GM19324 (cell line): Measurements from ENCODE around the gene GJA4.
"Not testable (repeated sequence)": the region's sequence is repeated elsewhere in the genome, so short reads cannot be mapped to it uniquely, and the experiment has no call there.

Source experiments
- ATAC-seq: cut with Tn5 transposase; IDR thresholded peaks from one replicate; pipeline ENCODE4 v1.9.1; 2021; ENCODE audit warnings: mild to moderate bottlenecking, moderate library complexity; ENCODE audit not compliant: unreplicated experiment, low FRiP score

GJA4 gene

GRCh38 chr1:34786521-34787325, 6.1 kb upstream of the GJA4 start:
- ATAC-seq = no peak

GRCh38 chr1:34787461-34788420, 5.1 kb upstream of the GJA4 start:
- no peak for ATAC-seq

GRCh38 chr1:34790985-34791384, 1.8 kb upstream of the GJA4 start:
- no peak for ATAC-seq

GRCh38 chr1:34792424-34792823, 375 bp upstream of the GJA4 start:
- ATAC-seq = no peak

GRCh38 chr1:34794001-34794789, 1.4 kb downstream of the GJA4 start:
- no peak for ATAC-seq

- no peak for ATAC-seq
Observed at GRCh38 chr1:34794790-34795180, 2.0 kb downstream of the GJA4 start.

GRCh38 chr1:34795916-34796315, 3.1 kb downstream of the GJA4 start:
- no peak for ATAC-seq

- no peak for ATAC-seq
Observed at GRCh38 chr1:34796990-34797389, 4.2 kb downstream of the GJA4 start.

GRCh38 chr1:34800214-34800613, 7.4 kb downstream of the GJA4 start:
- ATAC-seq = no peak

- no peak for ATAC-seq
Observed at GRCh38 chr1:34803770-34804169, 11.0 kb downstream of the GJA4 start.

GRCh38 chr1:34806396-34806795, 13.6 kb downstream of the GJA4 start:
- ATAC-seq = no peak

- ATAC-seq = no peak
Observed at GRCh38 chr1:34808051-34808810, 15.4 kb downstream of the GJA4 start.

GRCh38 chr1:34810781-34811180, 18.0 kb downstream of the GJA4 start:
- ATAC-seq = not testable (repeated sequence)

- no peak for ATAC-seq
Observed at GRCh38 chr1:34816332-34816731, 23.5 kb downstream of the GJA4 start.

- no peak for ATAC-seq
Observed at GRCh38 chr1:34816778-34817177, 24.0 kb downstream of the GJA4 start.

- not testable (repeated sequence) for ATAC-seq
Observed at GRCh38 chr1:34818862-34819261, 26.1 kb downstream of the GJA4 start.

GRCh38 chr1:34822202-34822601, 29.4 kb downstream of the GJA4 start:
- ATAC-seq = no peak

- ATAC-seq = no peak
Observed at GRCh38 chr1:34824817-34825454, 32.1 kb downstream of the GJA4 start.

GRCh38 chr1:34825455-34826091, 32.8 kb downstream of the GJA4 start:
- ATAC-seq = no peak
